Right atrium auricular region (tissue), 2 donors: Measurements from ENCODE around the gene NCDN. TPM values are rescaled to one million over a fixed set of nuclear protein-coding genes. Genes with fewer than 3 reads are reported as not detected.
A peak's percentile ranks its signal among the peaks of the same experiment; 100 is the strongest.
"Not testable (repeated sequence)": the region's sequence is repeated elsewhere in the genome, so short reads cannot be mapped to it uniquely, and the experiment has no call there.

Source experiments
- DNase-seq: peaks from one replicate; pipeline ENCODE4 v3.0.0-alpha.2; 2019; ENCODE audit warnings: low spot score
- H3K27ac ChIP-seq, 2 donors: fragments of 200-600 bp; sonication (generic); 1 replicate in 1 of 2; 2 replicates in 1 of 2; pipeline ENCODE4 v1.5.1; 2016 to 2019
- H3K27me3 ChIP-seq, 2 donors: fragments of 200-600 bp; sonication (generic); one replicate each; pipeline versions ENCODE4 v1.5.1 to v1.6.0; 2017 to 2019
- H3K36me3 ChIP-seq: fragments of 200-600 bp; sonication (generic); one replicate; pipeline ENCODE4 v1.5.1; 2016
- H3K4me1 ChIP-seq, 2 donors: fragments of 200-600 bp; sonication (generic); one replicate each; pipeline versions ENCODE4 v1.5.1 to v1.6.0; 2017 to 2019
- H3K4me3 ChIP-seq, 2 donors: fragments of 200-600 bp; sonication (generic); 1 replicate in 1 of 2; 2 replicates in 1 of 2; pipeline ENCODE4 v1.5.1; 2017 to 2019; ENCODE audit warnings: mild to moderate bottlenecking in 1 of 2, moderate library complexity in 1 of 2
- H3K9me3 ChIP-seq, 2 donors: fragments of 200-600 bp; sonication (generic); one replicate each; pipeline ENCODE4 v1.5.1; 2019
- CTCF ChIP-seq, 2 donors: fragments of 200-600 bp; sonication (generic); IDR thresholded peaks; one replicate each; pipeline ENCODE4 v1.5.1; 2019; ENCODE audit warnings: antibody characterized with exemption in 2 of 2
- total RNA-seq, 2 donors: library from RNA; depleted of rRNA; stranded (reverse); fragments of >200 nt; gene quantifications; one replicate each; pipeline ENCODE4 v1.1.0, GENCODE V29; 2016

The NCDN gene
- total RNA-seq, 2 donors from 2014 or later = 30.6 to 33.7 TPM

GRCh38 chr1:35574125-35574654, 16.6 kb downstream of the NCDN start:
- Histone ChIP-seq H3K27me3 (peaks cover 16% of the 10 kb centered on the region in 2 donors), H3K36me3 (no peaks in the 10 kb centered on the region), H3K9me3 (no peaks in the 10 kb centered on the region), H3K27ac (no peak overlapping the region), H3K4me1 (peaks cover 0 to 33% of the 10 kb centered on the region in 2 donors), H3K4me3 (no peak overlapping the region)
- no peak for TF ChIP-seq CTCF (IDR thresholded peaks at IDR 0.05)
- DNase-seq = no peak

- DNase-seq = no peak
- no peak for TF ChIP-seq CTCF (IDR thresholded peaks at IDR 0.05)
These were observed 17.2 kb downstream of the NCDN start for GRCh38 chr1:35574655-35575415.

GRCh38 chr1:35575416-35575958, 17.9 kb downstream of the NCDN start:
- H3K4me1 ChIP-seq = peaks cover 0 to 33% of the 10 kb centered on the region in 2 donors
- no peak for DNase-seq
- peaks cover 16% of the 10 kb centered on the region in 2 donors for H3K27me3 ChIP-seq
- no peaks in the 10 kb centered on the region for H3K9me3 ChIP-seq
- no peak overlapping the region for H3K27ac ChIP-seq
- no peaks in the 10 kb centered on the region for H3K36me3 ChIP-seq
- H3K4me3 ChIP-seq = no peak overlapping the region
- TF ChIP-seq CTCF (IDR thresholded peaks at IDR 0.05) = no peak

More at GRCh38 chr1:35574655-35575415, 17.2 kb downstream of the NCDN start:
- H3K9me3 ChIP-seq = no peaks in the 10 kb centered on the region
- no peak overlapping the region for H3K27ac ChIP-seq
- no peaks in the 10 kb centered on the region for H3K36me3 ChIP-seq
- no peak overlapping the region for H3K4me3 ChIP-seq
- H3K4me1 ChIP-seq = peaks cover 0 to 33% of the 10 kb centered on the region in 2 donors
- peaks cover 16% of the 10 kb centered on the region in 2 donors for H3K27me3 ChIP-seq

GRCh38 chr1:35576061-35576765, 18.6 kb downstream of the NCDN start:
- no peak for TF ChIP-seq CTCF (IDR thresholded peaks at IDR 0.05)
- Histone ChIP-seq H3K9me3 (no peaks in the 10 kb centered on the region), H3K4me1 (peaks cover 0 to 33% of the 10 kb centered on the region in 2 donors), H3K36me3 (no peaks in the 10 kb centered on the region), H3K27ac (no peak overlapping the region), H3K27me3 (peaks cover 16% of the 10 kb centered on the region in 2 donors), H3K4me3 (peak overlapping the region in 1 of 2 donors; percentile 56)
- no peak for DNase-seq

- not testable (repeated sequence) for H3K9me3 ChIP-seq
These were observed 19.1 kb downstream of the NCDN start for GRCh38 chr1:35576766-35577070.

More at GRCh38 chr1:35576766-35577070, 19.1 kb downstream of the NCDN start:
- not testable (repeated sequence) for H3K36me3 ChIP-seq, DNase-seq, H3K27ac ChIP-seq
- Histone ChIP-seq H3K4me3 (peak overlapping the region; percentile 40 to 56), H3K27me3 (peaks cover 16% of the 10 kb centered on the region in 2 donors), H3K4me1 (peaks cover 0 to 33% of the 10 kb centered on the region in 2 donors)
